WERI-Rb-1 (cell line): ENCODE results near the gene MAPK8IP3.
"Not testable (repeated sequence)": the region's sequence is repeated elsewhere in the genome, so short reads cannot be mapped to it uniquely, and the experiment has no call there.

Source experiments
- DNase-seq: peaks from one replicate; pipeline ENCODE4 v3.0.0-alpha.2; 2020
- H3K27ac ChIP-seq: fragments of 250-450 bp; sonication (Bioruptor Pico); 2 replicates; pipeline ENCODE4 v1.5.1; 2020; ENCODE audit warnings: mild to moderate bottlenecking, moderate library complexity
- H3K27me3 ChIP-seq: fragments of 250-450 bp; sonication (Bioruptor Pico); 2 replicates; pipeline ENCODE4 v1.5.1; 2021; ENCODE audit warnings: mild to moderate bottlenecking, low read depth, moderate library complexity; ENCODE audit not compliant: insufficient read depth, severe bottlenecking
- H3K36me3 ChIP-seq: fragments of 250-450 bp; sonication (Bioruptor Pico); 2 replicates; pipeline ENCODE4 v1.5.1; 2020; ENCODE audit warnings: mild to moderate bottlenecking, moderate library complexity
- H3K4me3 ChIP-seq: 2 replicates; pipeline ENCODE4 v1.5.1; 2011; ENCODE audit warnings: low read depth, mild to moderate bottlenecking, control low read depth, low read length
- H3K9me3 ChIP-seq: fragments of 250-450 bp; sonication (Bioruptor Pico); 2 replicates; pipeline ENCODE4 v1.5.1; 2021; ENCODE audit warnings: mild to moderate bottlenecking, moderate library complexity; ENCODE audit not compliant: severe bottlenecking
- CTCF ChIP-seq: IDR thresholded peaks from 2 replicates; pipeline ENCODE4 v1.5.1; 2011; ENCODE audit warnings: low read depth, mild to moderate bottlenecking, control low read depth, inconsistent platforms, low read length

Gene MAPK8IP3

DNA sequence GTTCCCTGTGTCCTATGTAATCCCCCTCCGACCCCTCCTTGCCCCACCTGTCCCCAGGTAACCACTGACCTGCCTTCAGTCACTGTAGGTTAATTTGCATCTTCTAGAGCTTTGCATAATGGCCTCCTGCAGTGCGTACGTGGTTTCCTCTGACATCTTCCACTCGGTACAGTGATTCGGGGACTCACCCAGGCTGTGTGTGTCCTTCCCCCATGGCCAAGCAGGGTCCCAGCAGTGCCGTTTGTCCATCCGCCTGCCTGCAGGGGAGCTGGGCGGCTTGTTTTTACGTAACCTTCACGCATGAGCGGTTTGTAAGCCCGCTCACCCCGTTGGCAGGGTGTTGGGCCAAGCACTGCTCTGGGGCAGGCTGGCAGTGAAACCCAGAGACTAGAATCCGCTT is 7.9 kb downstream of the MAPK8IP3 start:
- H3K27ac ChIP-seq, result peak overlapping the region; percentile 87
- no peak for TF ChIP-seq CTCF

DNA sequence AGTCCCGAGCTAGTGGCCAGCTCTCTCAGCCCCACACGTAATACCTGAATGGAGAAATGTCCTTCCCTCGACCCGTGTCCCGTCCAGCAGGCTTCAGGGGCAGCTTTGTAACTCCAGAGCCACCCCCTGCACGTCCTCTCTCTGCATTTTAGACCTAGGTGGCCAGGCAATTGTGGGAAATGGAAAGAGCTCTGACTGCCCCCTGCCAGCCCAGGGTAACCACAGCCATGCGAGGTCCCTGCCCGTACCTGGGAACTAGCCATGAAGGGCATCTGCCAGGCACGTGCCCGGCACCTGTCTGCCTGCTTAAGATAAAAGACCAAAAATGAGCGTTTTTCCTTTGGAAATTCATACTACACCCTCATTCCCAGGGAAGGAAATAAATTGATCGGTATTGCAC is 9.2 kb downstream of the MAPK8IP3 start:
- H3K27me3 ChIP-seq, result no peaks in the 10 kb centered on the region
- TF ChIP-seq CTCF, result no peak
- H3K9me3 ChIP-seq, result no peaks in the 10 kb centered on the region
- no peak overlapping the region for H3K4me3 ChIP-seq
- no peak for DNase-seq
- peaks cover 15% of the 10 kb centered on the region; the same call in 1 of the 2 replicates for H3K36me3 ChIP-seq
- H3K27ac ChIP-seq, result no peak overlapping the region

More for the DNA sequence above, 7.9 kb downstream of the MAPK8IP3 start:
- Histone ChIP-seq H3K36me3 (peaks cover 15% of the 10 kb centered on the region; the same call in 1 of the 2 replicates), H3K4me3 (no peak overlapping the region), H3K27me3 (no peaks in the 10 kb centered on the region), H3K9me3 (no peaks in the 10 kb centered on the region)
- DNase-seq, result peak; percentile 61

DNA sequence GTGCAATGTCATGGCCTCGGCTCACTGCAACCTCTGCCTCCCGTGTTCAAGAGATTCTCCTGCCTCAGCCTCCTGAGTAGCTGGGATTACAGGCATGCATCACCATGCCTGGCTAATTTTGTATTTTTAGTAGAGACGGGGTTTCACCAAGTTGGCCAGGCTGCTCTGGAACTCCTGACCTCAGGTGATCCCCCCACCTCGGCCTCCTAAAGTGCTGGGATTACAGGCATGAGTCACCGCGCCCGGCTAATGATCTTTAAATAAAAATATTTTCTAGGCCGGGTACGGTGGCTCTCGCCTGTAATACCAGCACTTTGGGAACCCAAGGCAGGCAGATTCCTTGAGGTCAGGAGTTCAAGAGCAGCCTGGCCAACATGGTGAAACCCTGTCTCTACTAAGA is 12.2 kb downstream of the MAPK8IP3 start:
- not testable (repeated sequence) for H3K9me3 ChIP-seq, H3K27me3 ChIP-seq, H3K27ac ChIP-seq, H3K4me3 ChIP-seq, H3K36me3 ChIP-seq
- DNase-seq, result peak; percentile 52

GRCh38 chr16:1719559-1720229 is 13.7 kb downstream of the MAPK8IP3 start:
- not testable (repeated sequence) for H3K9me3 ChIP-seq, H3K4me3 ChIP-seq, DNase-seq, H3K27ac ChIP-seq, H3K36me3 ChIP-seq, H3K27me3 ChIP-seq

GRCh38 chr16:1721372-1721771 is 15.4 kb downstream of the MAPK8IP3 start:
- H3K27me3 ChIP-seq, result no peaks in the 10 kb centered on the region
- DNase-seq, result no peak
- TF ChIP-seq CTCF, result no peak
- H3K36me3 ChIP-seq, result peaks cover 13% of the 10 kb centered on the region
- H3K9me3 ChIP-seq, result no peaks in the 10 kb centered on the region
- no peak overlapping the region for H3K4me3 ChIP-seq
- H3K27ac ChIP-seq, result no peak overlapping the region

- Histone ChIP-seq H3K4me3 (no peak overlapping the region), H3K27me3 (no peaks in the 10 kb centered on the region), H3K27ac (no peak overlapping the region), H3K36me3 (peaks cover 19% of the 10 kb centered on the region), H3K9me3 (no peaks in the 10 kb centered on the region)
- peak; percentile 59 for TF ChIP-seq CTCF
- peak; percentile 44 for DNase-seq
Measured at GRCh38 chr16:1723450-1724147, 17.6 kb downstream of the MAPK8IP3 start.

- Histone ChIP-seq H3K27ac (no peak overlapping the region), H3K36me3 (peaks cover 25% of the 10 kb centered on the region), H3K9me3 (no peaks in the 10 kb centered on the region), H3K4me3 (no peak overlapping the region), H3K27me3 (no peaks in the 10 kb centered on the region)
- TF ChIP-seq CTCF, result no peak
- DNase-seq, result no peak
Measured at GRCh38 chr16:1724491-1724890, 18.5 kb downstream of the MAPK8IP3 start.
